Neuron (in vitro differentiated cells): ENCODE measurements around the gene ZBTB20.

Source experiments
- H2AFZ ChIP-seq: one replicate; pipeline ENCODE4 v1.6.1; 2013; ENCODE audit warnings: low read depth, mild to moderate bottlenecking, inconsistent platforms, low read length, moderate library complexity
- H3K27me3 ChIP-seq: one replicate; pipeline ENCODE4 v1.6.1; 2013; ENCODE audit warnings: low read length; ENCODE audit not compliant: insufficient read depth
- H3K36me3 ChIP-seq: one replicate; pipeline ENCODE4 v1.6.1; 2013; ENCODE audit warnings: low read length; ENCODE audit not compliant: insufficient read depth
- H3K4me1 ChIP-seq: one replicate; pipeline ENCODE4 v1.6.1; 2013; ENCODE audit warnings: low read length; ENCODE audit not compliant: insufficient read depth
- H3K4me3 ChIP-seq: 2 replicates; pipeline ENCODE4 v1.5.1; 2013; ENCODE audit warnings: mild to moderate bottlenecking, low read length, moderate library complexity
- H3K9me3 ChIP-seq: one replicate; pipeline ENCODE4 v1.6.1; 2013; ENCODE audit warnings: low read length

Gene ZBTB20

GRCh38 chr3:114554731-114555130 is 592.4 kb downstream of the ZBTB20 start:
- Histone ChIP-seq H3K4me1 (peaks cover 3% of the 10 kb centered on the region), H3K9me3 (no peaks in the 10 kb centered on the region), H3K36me3 (no peaks in the 10 kb centered on the region), H3K27me3 (no peaks in the 10 kb centered on the region), H2AFZ (no peak overlapping the region), H3K4me3 (no peak overlapping the region)

DNA sequence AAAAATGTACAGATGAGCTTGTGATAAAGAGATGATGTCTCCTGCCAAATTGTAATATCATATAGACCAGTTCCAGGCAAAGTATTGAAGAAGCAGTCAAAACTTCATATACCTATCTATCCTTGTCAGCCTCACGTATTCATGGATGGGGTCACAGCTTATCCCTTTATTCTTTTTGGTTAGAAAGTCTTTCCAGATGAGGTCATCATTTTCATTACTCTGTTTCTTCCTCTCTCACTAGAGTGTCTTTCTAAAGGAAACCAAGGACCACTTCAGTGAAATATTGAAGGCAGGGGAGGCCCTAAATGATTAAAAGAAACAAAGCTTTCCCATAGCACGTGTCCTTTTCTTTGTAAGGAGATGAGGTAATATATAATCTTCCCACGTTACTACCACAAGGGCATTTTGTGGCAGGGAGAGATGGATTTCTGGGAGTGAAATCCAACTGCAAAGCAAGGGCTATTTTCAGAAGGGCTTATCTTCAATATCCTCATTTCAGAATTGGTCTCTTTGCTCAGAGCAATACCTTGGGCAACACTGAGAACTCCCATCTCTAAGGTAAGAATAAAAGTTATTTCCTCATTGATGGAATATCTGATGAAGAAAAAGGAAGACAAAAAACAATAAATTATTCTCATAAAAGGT is 593.0 kb downstream of the ZBTB20 start:
- no peaks in the 10 kb centered on the region for H3K27me3 ChIP-seq
- H2AFZ ChIP-seq, result no peak overlapping the region
- peaks cover 3% of the 10 kb centered on the region for H3K4me1 ChIP-seq
- no peak overlapping the region for H3K4me3 ChIP-seq
- H3K36me3 ChIP-seq, result no peaks in the 10 kb centered on the region
- no peaks in the 10 kb centered on the region for H3K9me3 ChIP-seq

DNA sequence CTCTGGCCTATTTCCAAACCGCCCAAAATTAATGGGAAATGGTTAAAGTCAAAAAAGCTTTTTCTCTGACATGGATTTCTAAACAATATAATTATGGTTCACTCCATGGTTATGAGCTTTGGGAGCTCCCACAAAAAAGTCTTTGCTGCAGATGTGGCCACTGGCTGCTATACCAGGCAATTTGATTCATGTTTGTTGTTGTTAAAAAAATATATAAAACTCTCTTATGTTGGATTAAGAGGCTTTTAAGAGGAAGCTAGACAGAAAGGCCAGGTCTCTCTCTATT is 594.6 kb downstream of the ZBTB20 start:
- H2AFZ ChIP-seq, result no peak overlapping the region
- H3K27me3 ChIP-seq, result no peaks in the 10 kb centered on the region
- H3K4me3 ChIP-seq, result no peak overlapping the region
- H3K9me3 ChIP-seq, result no peaks in the 10 kb centered on the region
- no peaks in the 10 kb centered on the region for H3K36me3 ChIP-seq
- peaks cover 3% of the 10 kb centered on the region for H3K4me1 ChIP-seq

DNA sequence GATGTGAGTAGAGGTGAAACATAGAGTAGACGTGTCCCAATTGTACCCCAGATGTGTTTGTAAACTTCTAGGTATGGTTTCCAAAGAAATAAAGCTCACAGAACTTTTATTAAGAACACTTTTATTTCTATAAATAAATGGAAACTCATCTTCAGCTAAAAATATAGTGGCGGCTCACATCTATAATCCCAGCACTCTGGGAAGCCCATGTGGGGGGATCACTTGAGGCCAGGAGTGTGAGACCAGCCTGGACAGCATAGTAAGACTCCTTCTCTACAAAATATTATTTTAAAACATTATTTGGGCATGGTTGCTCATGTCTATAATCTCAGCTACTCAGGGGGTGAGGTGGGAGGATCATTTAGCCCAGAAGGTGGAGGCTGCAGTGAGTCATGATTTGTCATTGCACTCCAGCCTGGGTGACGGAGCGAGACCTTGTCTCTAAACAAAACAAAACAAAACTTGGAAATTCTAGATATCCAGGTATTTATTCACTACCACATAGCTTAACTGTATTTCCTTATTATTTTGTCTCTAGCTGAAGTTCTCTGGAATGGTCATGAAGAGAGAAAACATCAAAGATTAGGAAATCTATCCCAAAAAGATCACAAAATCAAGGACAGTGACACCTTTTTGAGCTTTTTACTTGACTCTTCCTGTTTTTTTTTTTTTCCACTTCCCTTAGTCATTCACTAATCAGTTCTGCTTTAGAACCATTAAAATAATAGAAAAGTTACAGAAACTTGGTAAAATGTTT is 595.1 kb downstream of the ZBTB20 start:
- Histone ChIP-seq H3K9me3 (no peaks in the 10 kb centered on the region), H2AFZ (no peak overlapping the region), H3K27me3 (no peaks in the 10 kb centered on the region), H3K36me3 (no peaks in the 10 kb centered on the region), H3K4me1 (peaks cover 3% of the 10 kb centered on the region), H3K4me3 (no peak overlapping the region)

- no peak overlapping the region for H2AFZ ChIP-seq
- no peaks in the 10 kb centered on the region for H3K4me1 ChIP-seq
These were observed 596.9 kb downstream of the ZBTB20 start for GRCh38 chr3:114550165-114550564.

GRCh38 chr3:114545193-114545592 is 601.9 kb downstream of the ZBTB20 start:
- Histone ChIP-seq H3K4me1 (no peaks in the 10 kb centered on the region), H3K36me3 (no peaks in the 10 kb centered on the region), H3K9me3 (no peaks in the 10 kb centered on the region), H3K4me3 (no peak overlapping the region), H3K27me3 (no peaks in the 10 kb centered on the region), H2AFZ (no peak overlapping the region)

More at GRCh38 chr3:114550165-114550564, 596.9 kb downstream of the ZBTB20 start:
- H3K27me3 ChIP-seq, result no peaks in the 10 kb centered on the region
- H3K4me3 ChIP-seq, result no peak overlapping the region
- no peaks in the 10 kb centered on the region for H3K9me3 ChIP-seq
- H3K36me3 ChIP-seq, result no peaks in the 10 kb centered on the region

- no peaks in the 10 kb centered on the region for H3K4me1 ChIP-seq
- H3K4me3 ChIP-seq, result no peak overlapping the region
- H3K27me3 ChIP-seq, result no peaks in the 10 kb centered on the region
- H3K36me3 ChIP-seq, result no peaks in the 10 kb centered on the region
- H3K9me3 ChIP-seq, result no peaks in the 10 kb centered on the region
- H2AFZ ChIP-seq, result no peak overlapping the region
These were observed 604.7 kb downstream of the ZBTB20 start for GRCh38 chr3:114542359-114542758.

DNA sequence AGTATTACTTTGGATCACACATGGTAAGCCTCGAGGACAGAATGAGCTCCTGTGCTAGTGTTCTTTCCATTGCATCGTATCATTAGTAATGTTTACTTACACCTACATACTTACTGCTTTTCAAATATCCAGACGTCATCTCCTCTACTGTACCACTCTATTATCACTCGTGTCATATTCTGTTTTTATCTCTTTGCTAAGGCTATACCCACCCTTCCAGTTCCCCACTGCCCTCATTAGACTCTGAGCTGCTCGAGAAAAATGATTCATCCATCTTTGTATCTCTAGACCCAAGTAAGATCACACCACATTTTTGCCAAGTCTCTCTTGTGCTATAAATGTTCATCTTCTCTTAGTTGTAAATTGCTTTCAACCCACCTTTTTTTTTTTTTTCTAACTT is 607.6 kb downstream of the ZBTB20 start:
- Histone ChIP-seq H3K4me3 (no peak overlapping the region), H3K27me3 (no peaks in the 10 kb centered on the region), H2AFZ (no peak overlapping the region), H3K36me3 (no peaks in the 10 kb centered on the region), H3K9me3 (no peaks in the 10 kb centered on the region), H3K4me1 (no peaks in the 10 kb centered on the region)

- Histone ChIP-seq H3K4me3 (no peak overlapping the region), H3K4me1 (no peaks in the 10 kb centered on the region), H2AFZ (no peak overlapping the region), H3K27me3 (no peaks in the 10 kb centered on the region), H3K36me3 (no peaks in the 10 kb centered on the region), H3K9me3 (no peaks in the 10 kb centered on the region)
These were observed 608.9 kb downstream of the ZBTB20 start for GRCh38 chr3:114538211-114538610.

- Histone ChIP-seq H3K4me3 (no peak overlapping the region), H3K9me3 (no peaks in the 10 kb centered on the region)
These were observed 618.6 kb downstream of the ZBTB20 start for GRCh38 chr3:114528517-114528916.

GRCh38 chr3:114527036-114527644 is 619.9 kb downstream of the ZBTB20 start:
- no peaks in the 10 kb centered on the region for H3K36me3 ChIP-seq
- no peak overlapping the region for H2AFZ ChIP-seq
- no peak overlapping the region for H3K4me3 ChIP-seq
- no peaks in the 10 kb centered on the region for H3K9me3 ChIP-seq
- no peaks in the 10 kb centered on the region for H3K4me1 ChIP-seq
- no peaks in the 10 kb centered on the region for H3K27me3 ChIP-seq

More at GRCh38 chr3:114528517-114528916, 618.6 kb downstream of the ZBTB20 start:
- H3K4me1 ChIP-seq, result no peaks in the 10 kb centered on the region
- no peaks in the 10 kb centered on the region for H3K27me3 ChIP-seq
- no peak overlapping the region for H2AFZ ChIP-seq
- H3K36me3 ChIP-seq, result no peaks in the 10 kb centered on the region

DNA sequence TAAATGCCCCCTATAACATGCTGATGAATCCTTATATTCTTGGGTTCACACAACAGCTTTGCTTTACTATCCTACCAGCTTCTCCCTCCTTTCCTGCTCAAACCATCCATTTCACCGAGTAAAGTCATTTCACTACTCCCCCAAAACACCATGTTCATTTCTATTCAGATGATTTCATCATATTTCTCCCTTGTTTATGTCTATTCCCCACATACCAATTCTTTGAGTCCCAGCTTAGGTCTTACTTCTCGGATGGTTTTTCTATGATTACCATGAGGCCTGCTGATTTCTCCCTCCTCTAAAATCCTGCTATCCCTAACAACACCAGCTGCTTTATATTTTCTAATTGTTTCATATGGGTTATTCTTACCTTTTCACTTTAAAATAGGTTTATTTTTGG is 621.8 kb downstream of the ZBTB20 start:
- Histone ChIP-seq H3K27me3 (no peaks in the 10 kb centered on the region), H3K4me1 (no peaks in the 10 kb centered on the region), H3K9me3 (no peaks in the 10 kb centered on the region), H2AFZ (no peak overlapping the region), H3K4me3 (no peak overlapping the region), H3K36me3 (no peaks in the 10 kb centered on the region)

- Histone ChIP-seq H3K4me3 (no peak overlapping the region), H3K4me1 (peaks cover 12% of the 10 kb centered on the region), H3K36me3 (no peaks in the 10 kb centered on the region), H3K27me3 (no peaks in the 10 kb centered on the region), H2AFZ (peak overlapping the region; percentile 30), H3K9me3 (no peaks in the 10 kb centered on the region)
These were observed 627.7 kb downstream of the ZBTB20 start for GRCh38 chr3:114519415-114519814.
